GM19467 (cell line): ENCODE measurements around the gene HELZ.
"Not testable (repeated sequence)": the region's sequence is repeated elsewhere in the genome, so short reads cannot be mapped to it uniquely, and the experiment has no call there.

Experiments
- ATAC-seq: cut with Tn5 transposase; IDR thresholded peaks from one replicate; pipeline ENCODE4 v1.9.1; 2021; ENCODE audit warnings: mild to moderate bottlenecking, moderate library complexity; ENCODE audit not compliant: unreplicated experiment

HELZ gene, protein sequence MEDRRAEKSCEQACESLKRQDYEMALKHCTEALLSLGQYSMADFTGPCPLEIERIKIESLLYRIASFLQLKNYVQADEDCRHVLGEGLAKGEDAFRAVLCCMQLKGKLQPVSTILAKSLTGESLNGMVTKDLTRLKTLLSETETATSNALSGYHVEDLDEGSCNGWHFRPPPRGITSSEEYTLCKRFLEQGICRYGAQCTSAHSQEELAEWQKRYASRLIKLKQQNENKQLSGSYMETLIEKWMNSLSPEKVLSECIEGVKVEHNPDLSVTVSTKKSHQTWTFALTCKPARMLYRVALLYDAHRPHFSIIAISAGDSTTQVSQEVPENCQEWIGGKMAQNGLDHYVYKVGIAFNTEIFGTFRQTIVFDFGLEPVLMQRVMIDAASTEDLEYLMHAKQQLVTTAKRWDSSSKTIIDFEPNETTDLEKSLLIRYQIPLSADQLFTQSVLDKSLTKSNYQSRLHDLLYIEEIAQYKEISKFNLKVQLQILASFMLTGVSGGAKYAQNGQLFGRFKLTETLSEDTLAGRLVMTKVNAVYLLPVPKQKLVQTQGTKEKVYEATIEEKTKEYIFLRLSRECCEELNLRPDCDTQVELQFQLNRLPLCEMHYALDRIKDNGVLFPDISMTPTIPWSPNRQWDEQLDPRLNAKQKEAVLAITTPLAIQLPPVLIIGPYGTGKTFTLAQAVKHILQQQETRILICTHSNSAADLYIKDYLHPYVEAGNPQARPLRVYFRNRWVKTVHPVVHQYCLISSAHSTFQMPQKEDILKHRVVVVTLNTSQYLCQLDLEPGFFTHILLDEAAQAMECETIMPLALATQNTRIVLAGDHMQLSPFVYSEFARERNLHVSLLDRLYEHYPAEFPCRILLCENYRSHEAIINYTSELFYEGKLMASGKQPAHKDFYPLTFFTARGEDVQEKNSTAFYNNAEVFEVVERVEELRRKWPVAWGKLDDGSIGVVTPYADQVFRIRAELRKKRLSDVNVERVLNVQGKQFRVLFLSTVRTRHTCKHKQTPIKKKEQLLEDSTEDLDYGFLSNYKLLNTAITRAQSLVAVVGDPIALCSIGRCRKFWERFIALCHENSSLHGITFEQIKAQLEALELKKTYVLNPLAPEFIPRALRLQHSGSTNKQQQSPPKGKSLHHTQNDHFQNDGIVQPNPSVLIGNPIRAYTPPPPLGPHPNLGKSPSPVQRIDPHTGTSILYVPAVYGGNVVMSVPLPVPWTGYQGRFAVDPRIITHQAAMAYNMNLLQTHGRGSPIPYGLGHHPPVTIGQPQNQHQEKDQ (N-terminal part only)

DNA sequence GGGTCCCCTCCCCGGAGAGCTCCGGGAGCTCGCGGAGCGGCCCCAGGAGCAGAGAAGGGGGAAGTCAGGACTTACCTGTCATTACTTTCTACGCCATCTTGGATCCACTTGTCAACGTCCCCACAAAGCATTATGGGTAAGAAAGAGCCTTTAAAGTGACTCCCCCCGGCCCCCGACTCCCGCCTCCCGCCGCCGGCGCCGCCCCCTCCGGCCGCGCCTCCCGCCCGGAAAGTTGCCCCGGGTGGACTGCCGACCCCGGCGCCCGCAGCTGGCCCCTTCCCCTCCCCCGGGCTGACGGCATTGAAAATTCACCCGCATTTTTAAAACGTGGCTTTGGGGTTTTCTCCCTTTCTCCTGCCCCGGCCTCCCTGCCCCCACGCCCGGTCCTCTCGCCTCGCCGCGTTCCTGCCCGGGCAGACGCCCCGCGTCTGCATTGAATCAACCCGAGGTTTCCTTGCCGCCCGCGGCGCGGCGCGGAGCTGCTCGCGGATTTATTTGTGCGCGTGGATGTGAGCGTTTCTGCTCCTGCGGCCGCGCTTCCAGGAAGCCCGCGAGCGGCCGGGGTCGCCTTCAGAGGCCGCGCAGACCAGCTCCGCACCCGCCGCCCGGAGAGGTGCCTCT is at the start of gene HELZ:
Gene HELZ (minus strand): TSS at position 124 of the 621 bp plus-strand sequence. CDS start 26,392 bp downstream, outside the sequence.
- no peak for ATAC-seq

DNA sequence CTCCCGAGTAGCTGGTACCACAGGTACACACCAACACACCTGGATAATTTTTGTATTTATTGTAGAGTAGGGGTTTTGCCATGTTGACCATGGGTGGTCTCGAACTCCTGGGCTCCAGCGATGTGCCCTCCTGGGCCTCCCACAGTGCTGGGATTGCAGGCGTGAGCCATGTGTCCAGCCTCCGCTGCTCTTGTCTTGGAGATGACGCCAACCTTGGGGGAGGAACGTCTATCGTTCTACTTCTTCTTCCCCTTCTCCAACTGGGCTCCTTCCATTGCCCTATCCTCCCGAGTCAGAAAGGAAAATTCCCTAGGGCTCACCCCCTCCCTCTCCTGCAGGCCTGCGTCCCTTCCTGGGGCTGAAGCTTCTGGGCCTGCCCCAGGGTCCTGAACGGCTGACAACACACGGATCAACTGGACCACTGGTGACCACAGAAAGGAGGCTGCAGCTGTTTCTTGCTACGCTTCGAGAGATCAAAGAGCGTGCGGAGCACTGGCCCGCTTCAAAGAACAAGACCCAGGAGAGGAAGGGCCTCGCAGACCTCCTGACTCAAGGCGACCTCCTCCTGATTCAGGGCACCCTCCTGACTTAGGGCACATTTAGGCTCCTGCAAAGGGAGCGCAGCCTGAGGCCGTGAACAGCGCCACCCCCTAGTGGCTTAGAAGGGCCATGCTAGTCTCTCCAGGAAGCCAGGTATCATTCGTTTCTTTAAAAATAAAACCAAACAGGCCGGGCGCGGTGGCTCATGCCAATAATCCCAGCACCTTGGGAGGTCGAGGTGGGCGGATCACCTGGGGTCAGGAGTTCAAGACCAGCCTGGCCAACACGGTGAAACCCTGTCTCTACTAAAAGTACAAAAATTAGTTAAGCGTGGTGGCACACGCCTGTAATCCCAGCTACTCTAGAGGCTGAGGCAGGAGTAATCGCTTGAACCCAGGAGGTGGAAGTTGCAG is 48.5 kb upstream of the HELZ start:
- peak; percentile 66 for ATAC-seq

DNA sequence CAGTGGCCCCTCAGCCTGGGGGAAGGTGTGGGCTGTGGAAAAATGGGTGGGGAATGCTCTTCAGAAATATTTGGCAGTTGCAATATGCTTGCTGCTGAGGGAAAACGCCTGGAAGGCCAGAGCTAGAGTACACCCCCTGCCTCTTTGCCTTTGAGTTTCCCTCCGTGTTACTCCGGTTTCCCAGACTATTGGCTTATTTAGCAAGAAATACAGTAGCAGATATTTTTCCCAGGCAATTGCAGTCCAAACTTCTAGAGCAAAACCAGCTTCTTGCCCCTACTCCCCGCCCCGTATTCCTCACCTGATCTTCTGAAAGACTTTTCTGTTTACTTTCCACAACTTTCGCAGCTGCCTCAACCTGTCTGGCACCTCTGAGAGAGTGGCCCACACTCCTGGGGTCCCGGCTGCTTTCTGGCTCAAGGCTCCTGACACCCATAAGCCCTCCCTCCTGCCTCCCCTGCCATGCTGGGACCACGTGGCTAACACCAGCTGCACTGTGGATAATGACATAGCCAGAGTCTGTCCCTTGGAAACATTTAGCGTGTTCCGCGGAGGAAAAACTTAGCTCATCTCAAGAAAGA is 45.8 kb upstream of the HELZ start:
- no peak for ATAC-seq

- ATAC-seq: no peak
These were observed 45.2 kb upstream of the HELZ start for GRCh38 chr17:67290244-67290643.

DNA sequence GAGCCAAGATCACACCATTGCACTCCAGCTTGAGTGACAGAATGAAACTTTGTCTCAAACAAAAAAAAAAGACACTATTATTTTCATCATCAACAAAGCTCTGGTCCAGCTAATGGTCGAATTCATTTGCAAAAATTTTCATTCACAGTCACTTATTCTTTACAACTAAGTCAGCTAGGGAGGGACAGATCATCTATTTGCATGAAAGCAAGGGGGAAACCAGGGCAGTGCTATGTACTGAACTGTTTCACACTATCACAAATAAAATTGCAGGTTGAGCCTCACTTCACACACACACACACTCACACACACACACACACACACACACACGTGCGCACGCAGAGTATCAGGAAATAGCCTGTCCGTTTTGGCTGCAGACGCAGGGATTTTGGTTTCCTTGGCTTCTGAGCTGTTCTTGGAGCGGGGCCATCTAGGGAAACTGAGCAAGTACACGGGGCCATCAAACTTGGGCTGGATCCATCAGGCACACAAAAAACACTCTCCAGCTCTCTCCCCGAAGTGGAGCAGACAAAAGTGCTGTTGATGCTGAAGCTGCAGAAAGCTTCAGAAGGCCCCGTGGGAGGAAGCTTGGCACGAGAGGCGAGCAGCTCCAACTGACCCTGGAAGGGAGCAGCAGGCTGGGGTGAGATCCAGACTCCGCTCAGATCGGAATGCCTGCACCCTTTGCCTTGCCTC is 44.3 kb upstream of the HELZ start:
- no peak for ATAC-seq

GRCh38 chr17:67286826-67287225 is 41.8 kb upstream of the HELZ start:
- ATAC-seq: not testable (repeated sequence)

- ATAC-seq: no peak
These were observed 40.4 kb upstream of the HELZ start for GRCh38 chr17:67285360-67285759.

DNA sequence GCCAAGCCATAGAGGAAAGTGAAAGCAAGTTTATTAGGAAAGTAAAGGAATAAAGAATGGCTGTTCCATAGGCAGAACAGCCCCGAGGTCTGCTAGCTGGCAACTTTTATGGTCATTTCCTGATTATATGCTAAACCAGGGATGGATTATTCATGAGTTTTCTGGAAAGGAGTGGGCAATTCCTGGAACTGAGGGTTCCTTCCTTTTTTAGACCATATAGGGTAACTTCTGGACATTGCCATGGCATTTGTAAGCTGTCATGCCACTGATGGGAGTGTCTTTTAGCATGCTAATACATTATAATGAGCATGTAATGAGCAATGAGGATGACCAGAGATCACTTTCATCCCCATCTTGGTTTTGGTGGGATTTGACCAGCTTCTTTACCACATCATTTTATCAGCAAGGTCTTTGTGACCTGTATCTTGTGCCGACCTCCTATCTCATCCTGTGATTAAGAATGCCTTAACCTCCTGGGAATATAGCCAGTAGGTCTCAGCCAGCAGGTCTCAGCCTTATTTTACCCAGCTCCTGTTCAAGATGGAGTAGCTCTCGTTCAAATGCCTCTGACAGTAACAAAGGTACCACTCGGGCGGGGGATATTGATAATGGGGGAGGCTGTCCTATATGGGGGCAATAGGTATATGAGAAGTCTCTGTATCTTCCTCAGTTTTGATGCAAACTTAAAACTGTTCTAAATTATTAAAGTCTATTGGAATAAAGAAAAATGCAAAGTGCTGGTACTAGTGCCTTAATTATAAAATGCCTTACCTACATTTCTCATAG is 38.9 kb upstream of the HELZ start:
- ATAC-seq: no peak

GRCh38 chr17:67281743-67282142 is 36.7 kb upstream of the HELZ start:
- ATAC-seq: no peak

- no peak for ATAC-seq
These were observed 36.1 kb upstream of the HELZ start for GRCh38 chr17:67281053-67281452.

DNA sequence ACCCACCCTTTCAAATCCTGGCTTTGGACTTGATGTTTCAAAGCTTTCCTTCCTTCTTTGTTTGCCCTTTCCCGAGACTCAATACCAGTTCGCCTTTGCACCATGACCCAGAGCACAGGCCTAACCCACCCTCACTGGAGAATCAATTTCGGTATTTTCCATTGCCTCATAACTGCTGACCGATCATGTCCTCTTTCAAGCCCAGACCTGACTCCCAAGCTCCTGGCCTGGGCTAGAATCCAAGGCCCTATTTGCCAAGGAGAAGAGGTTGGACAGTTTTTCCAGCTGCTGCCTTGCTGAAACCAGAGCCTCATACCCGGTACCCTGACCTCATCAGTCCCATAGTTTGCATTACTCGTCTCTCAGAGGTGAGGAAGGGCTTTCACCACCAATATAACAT is 35.3 kb upstream of the HELZ start:
- no peak for ATAC-seq

DNA sequence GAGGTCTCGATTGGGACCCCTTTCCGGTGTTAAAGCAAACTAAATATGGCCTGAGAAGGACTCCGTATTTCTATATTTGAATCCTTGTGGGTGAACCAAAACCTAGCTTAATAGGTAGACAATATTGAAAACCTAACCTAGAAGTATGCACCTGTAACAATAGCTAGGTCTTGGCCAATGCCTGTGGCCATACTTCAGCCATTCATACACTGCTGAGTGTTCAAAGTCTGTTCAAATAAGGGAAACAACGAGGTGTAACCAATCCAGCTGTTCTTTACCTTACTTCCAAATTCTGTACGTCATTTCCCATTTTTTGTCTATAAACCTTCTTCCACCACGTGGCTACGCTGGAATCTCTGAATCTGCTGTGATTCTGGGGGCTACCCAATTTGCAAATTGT is 34.1 kb upstream of the HELZ start:
- ATAC-seq: no peak

GRCh38 chr17:67278363-67278762 is 33.4 kb upstream of the HELZ start:
- ATAC-seq: no peak

GRCh38 chr17:67276075-67276474 is 31.1 kb upstream of the HELZ start:
- ATAC-seq: no peak

DNA sequence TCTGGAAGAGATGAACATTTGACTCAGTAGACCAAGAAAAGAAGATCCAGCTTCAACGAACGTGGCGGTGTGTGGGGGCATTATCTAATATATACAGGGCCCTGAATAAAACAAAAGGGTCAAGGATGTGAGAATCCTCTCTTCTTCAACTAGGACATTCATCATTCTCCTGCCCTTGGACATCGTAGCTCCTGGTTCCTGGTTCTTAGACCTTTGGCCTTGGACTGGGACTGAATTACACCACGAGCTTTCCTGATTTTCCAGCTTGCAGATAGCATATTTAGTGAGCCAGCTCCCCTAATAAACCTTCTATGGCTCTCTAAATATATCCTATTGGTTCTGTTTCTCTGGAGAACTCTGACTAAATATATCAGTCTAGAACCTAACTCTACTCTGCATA is 29.5 kb upstream of the HELZ start:
- no peak for ATAC-seq

DNA sequence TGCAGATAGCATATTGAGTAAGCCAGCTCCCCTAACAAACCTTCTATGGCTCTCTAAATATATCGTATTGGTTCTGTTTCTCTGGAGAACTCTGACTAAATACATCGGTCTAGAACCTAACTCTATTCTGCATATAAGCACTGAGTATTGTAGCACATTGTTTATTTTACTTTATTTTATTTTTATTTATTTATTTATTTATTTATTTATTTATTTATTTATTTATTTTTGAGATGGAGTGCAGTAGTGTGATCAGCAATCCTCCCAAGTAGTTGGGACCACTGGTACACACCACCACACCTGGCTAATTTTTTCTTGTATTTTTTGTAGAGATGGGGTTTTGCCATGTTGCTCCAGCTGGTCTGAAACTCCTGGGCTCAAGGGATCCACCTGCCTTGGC is 28.9 kb upstream of the HELZ start:
- ATAC-seq: no peak

- no peak for ATAC-seq
These were observed 27.5 kb upstream of the HELZ start for GRCh38 chr17:67272312-67273047.
